Measurements from ENCODE around the gene PPP3CB. TPM values are rescaled to one million over a fixed set of nuclear protein-coding genes. Genes with fewer than 3 reads are reported as not detected.

Gene PPP3CB
- total RNA-seq, 1 donor from 2014 or later = 42.4 TPM

- H3K36me3 Mint-ChIP-seq = peaks cover 22% of the 10 kb centered on the region
- TF ChIP-seq CTCF (conservative IDR thresholded peaks at IDR 0.05) = no peak
- peak overlapping the region; percentile 94 for H3K4me3 Mint-ChIP-seq
- H3K4me1 Mint-ChIP-seq (ENCODE audit: unreplicated experiment) = peaks cover 28% of the 10 kb centered on the region
- H3K27ac Mint-ChIP-seq = peak overlapping the region; percentile 94
- H3K9me3 Mint-ChIP-seq = no peaks in the 10 kb centered on the region
- DNase-seq (ENCODE audit: extremely low spot score, unreplicated experiment) = peak; percentile 84
- H3K27me3 Mint-ChIP-seq = no peaks in the 10 kb centered on the region
Observed at GRCh38 chr10:73495226-73495883, 469 bp downstream of the PPP3CB start.

- Mint-ChIP-seq H3K9me3 (no peaks in the 10 kb centered on the region), H3K27me3 (no peaks in the 10 kb centered on the region), H3K4me1 (ENCODE audit: unreplicated experiment) (peaks cover 28% of the 10 kb centered on the region), H3K36me3 (peaks cover 22% of the 10 kb centered on the region), H3K4me3 (peak overlapping the region; percentile 94), H3K27ac (peak overlapping the region; percentile 94)
- DNase-seq (ENCODE audit: extremely low spot score, unreplicated experiment) = no peak
- no peak for TF ChIP-seq CTCF (conservative IDR thresholded peaks at IDR 0.05)
Observed at GRCh38 chr10:73494877-73495225, 973 bp downstream of the PPP3CB start.

- H3K4me1 Mint-ChIP-seq (ENCODE audit: unreplicated experiment) = peaks cover 28% of the 10 kb centered on the region
- no peaks in the 10 kb centered on the region for H3K9me3 Mint-ChIP-seq
- H3K27ac Mint-ChIP-seq = no peak overlapping the region
- DNase-seq (ENCODE audit: extremely low spot score, unreplicated experiment) = no peak
- no peak for TF ChIP-seq CTCF (conservative IDR thresholded peaks at IDR 0.05)
- peaks cover 19% of the 10 kb centered on the region for H3K36me3 Mint-ChIP-seq
- H3K27me3 Mint-ChIP-seq = no peaks in the 10 kb centered on the region
- peak overlapping the region; percentile 80 for H3K4me3 Mint-ChIP-seq
Observed at GRCh38 chr10:73494213-73494612, 1.6 kb downstream of the PPP3CB start.

- no peak for TF ChIP-seq CTCF (conservative IDR thresholded peaks at IDR 0.05)
- Mint-ChIP-seq H3K36me3 (peaks cover 21% of the 10 kb centered on the region), H3K27ac (peak overlapping the region; percentile 42), H3K4me1 (ENCODE audit: unreplicated experiment) (peaks cover 28% of the 10 kb centered on the region), H3K9me3 (no peaks in the 10 kb centered on the region), H3K27me3 (no peaks in the 10 kb centered on the region), H3K4me3 (peak overlapping the region; percentile 80)
- no peak for DNase-seq (ENCODE audit: extremely low spot score, unreplicated experiment)
Observed at GRCh38 chr10:73493781-73494180, 2.0 kb downstream of the PPP3CB start.

GRCh38 chr10:73486601-73487000, 9.2 kb downstream of the PPP3CB start:
- DNase-seq (ENCODE audit: extremely low spot score, unreplicated experiment) = no peak
- H3K27me3 Mint-ChIP-seq = no peaks in the 10 kb centered on the region
- no peak for TF ChIP-seq CTCF (conservative IDR thresholded peaks at IDR 0.05)
- no peak overlapping the region for H3K4me3 Mint-ChIP-seq
- H3K36me3 Mint-ChIP-seq = peaks cover 26% of the 10 kb centered on the region
- H3K4me1 Mint-ChIP-seq (ENCODE audit: unreplicated experiment) = no peaks in the 10 kb centered on the region
- H3K9me3 Mint-ChIP-seq = no peaks in the 10 kb centered on the region
- no peak overlapping the region for H3K27ac Mint-ChIP-seq
